CD4-positive, alpha-beta T cell (primary cell): ENCODE results near the gene CENPP. TPM values are rescaled to one million over a fixed set of nuclear protein-coding genes. Genes with fewer than 3 reads are reported as not detected.

Experiments
- ATAC-seq: fragments of 200-7000 bp; cut with Tn5 transposase; one replicate; pipeline ENCODE4 v1.10.0; 2022; ENCODE audit warnings: mild to moderate bottlenecking; ENCODE audit not compliant: poor library complexity
- CTCF ChIA-PET: fragments of 350-600 bp; sonication (Branson Sonifier 250); formaldehyde crosslinking; loops from one replicate; lab custom pipeline; 2021; ENCODE audit warnings: antibody characterized with exemption, inconsistent platforms; lab: Charles Lee
- POLR2A ChIA-PET: fragments of 350-600 bp; sonication (Branson Sonifier 250); formaldehyde crosslinking; loops from one replicate; lab custom pipeline; 2021; ENCODE audit warnings: antibody characterized with exemption, inconsistent platforms; lab: Charles Lee
- DNase-seq, 14 experiments: peaks; one replicate each; pipeline ENCODE4 v3.0.0-alpha.2; 2013 to 2020; ENCODE audit warnings: mixed read lengths in 2 of 14
- H3K27ac ChIP-seq, 2 donors: one replicate each; pipeline versions ENCODE4 v1.5.1 to v1.7.0; 2013; ENCODE audit warnings: low read length in 2 of 2, low read depth in 1 of 2, mild to moderate bottlenecking in 1 of 2
- H3K27me3 ChIP-seq, 2 experiments: 1 replicate in 1 of 2; 2 replicates in 1 of 2; pipeline versions ENCODE4 v1.6.1 to v1.7.0; 2013; ENCODE audit warnings: low read length in 2 of 2, control low read depth in 1 of 2, mild to moderate bottlenecking in 1 of 2, moderate library complexity in 1 of 2; ENCODE audit not compliant: insufficient read depth in 2 of 2, control insufficient read depth in 1 of 2
- H3K36me3 ChIP-seq: one replicate; pipeline ENCODE4 v1.6.1; 2013; ENCODE audit warnings: low read length, control low read depth; ENCODE audit not compliant: insufficient read depth
- H3K4me1 ChIP-seq: one replicate; pipeline ENCODE4 v1.6.1; 2013; ENCODE audit warnings: low read length, control low read depth; ENCODE audit not compliant: insufficient read depth
- H3K4me3 ChIP-seq: one replicate; pipeline ENCODE4 v1.5.1; 2013; ENCODE audit warnings: mild to moderate bottlenecking, low read length, moderate library complexity
- H3K9me3 ChIP-seq, 2 experiments: 1 replicate in 1 of 2; 2 replicates in 1 of 2; pipeline versions ENCODE4 v1.6.1 to v1.7.0; 2013; ENCODE audit warnings: low read length in 2 of 2, mild to moderate bottlenecking in 2 of 2, control low read depth in 1 of 2, moderate library complexity in 1 of 2; ENCODE audit not compliant: control insufficient read depth in 1 of 2, insufficient read depth in 1 of 2
- H3K27ac Mint-ChIP-seq: one replicate; pipeline ENCODE4 v1.8.0; 2020; ENCODE audit warnings: mixed read lengths
- H3K27me3 Mint-ChIP-seq: one replicate; pipeline ENCODE4 v1.8.0; 2021; ENCODE audit warnings: mixed read lengths
- H3K36me3 Mint-ChIP-seq: one replicate; pipeline ENCODE4 v1.8.0; 2021; ENCODE audit warnings: low read depth, mixed read lengths
- H3K4me1 Mint-ChIP-seq: one replicate; pipeline ENCODE4 v1.8.0; 2021; ENCODE audit warnings: low read depth, mixed read lengths
- H3K4me3 Mint-ChIP-seq: one replicate; pipeline ENCODE4 v1.8.0; 2020; ENCODE audit warnings: mild to moderate bottlenecking, mixed read lengths
- H3K9me3 Mint-ChIP-seq: one replicate; pipeline ENCODE4 v1.8.0; 2020; ENCODE audit warnings: mixed read lengths
- intact Hi-C, 2 experiments: fragments of 100-400 bp; cut with DNase I in 1 of 2; cut with micrococcal nuclease in 1 of 2; formaldehyde crosslinking; loops; one replicate each; pipeline versions ENCODE4 v1.15.1 to v1.9.0; 2023 to 2025; cut with DNase I, micrococcal nuclease
- total RNA-seq, 174 experiments: library from RNA in 2 of 174; stranded (reverse) in 2 of 174; gene quantifications; one replicate each; pipeline ENCODE4 v1.2.3 and lab custom pipeline; 2021 to 2026
- TF ChIP-seq, protein P1 (sequence below): fragments of 200-600 bp; IDR thresholded peaks from one replicate; pipeline ENCODE4 v1.8.0; 2022; ENCODE audit warnings: antibody characterized with exemption, mild to moderate bottlenecking

The CENPP gene
- total RNA-seq, 2 experiments from 2014 or later = 4.8 TPM

DNA sequence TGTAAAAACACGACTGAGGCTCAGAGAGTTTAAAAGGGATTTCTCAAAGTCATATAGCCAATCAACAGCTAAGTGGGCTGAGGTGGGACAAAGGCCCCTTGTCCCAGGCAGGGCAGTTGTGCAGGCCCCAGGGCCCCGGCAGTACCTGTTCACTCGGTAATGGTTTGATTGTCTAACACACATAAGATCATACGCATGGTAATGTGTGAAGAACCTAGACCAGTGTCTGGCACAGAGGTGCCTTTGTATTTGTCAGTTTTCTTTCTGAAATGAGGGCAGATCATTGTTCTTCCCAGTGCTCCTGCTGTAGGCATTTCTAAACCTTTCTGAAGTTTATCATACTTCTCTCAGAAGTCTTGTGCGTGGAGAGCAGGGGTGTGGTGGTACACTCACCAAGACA, 277.3 kb downstream of the CENPP start:
- TF ChIP-seq, protein P1, sequence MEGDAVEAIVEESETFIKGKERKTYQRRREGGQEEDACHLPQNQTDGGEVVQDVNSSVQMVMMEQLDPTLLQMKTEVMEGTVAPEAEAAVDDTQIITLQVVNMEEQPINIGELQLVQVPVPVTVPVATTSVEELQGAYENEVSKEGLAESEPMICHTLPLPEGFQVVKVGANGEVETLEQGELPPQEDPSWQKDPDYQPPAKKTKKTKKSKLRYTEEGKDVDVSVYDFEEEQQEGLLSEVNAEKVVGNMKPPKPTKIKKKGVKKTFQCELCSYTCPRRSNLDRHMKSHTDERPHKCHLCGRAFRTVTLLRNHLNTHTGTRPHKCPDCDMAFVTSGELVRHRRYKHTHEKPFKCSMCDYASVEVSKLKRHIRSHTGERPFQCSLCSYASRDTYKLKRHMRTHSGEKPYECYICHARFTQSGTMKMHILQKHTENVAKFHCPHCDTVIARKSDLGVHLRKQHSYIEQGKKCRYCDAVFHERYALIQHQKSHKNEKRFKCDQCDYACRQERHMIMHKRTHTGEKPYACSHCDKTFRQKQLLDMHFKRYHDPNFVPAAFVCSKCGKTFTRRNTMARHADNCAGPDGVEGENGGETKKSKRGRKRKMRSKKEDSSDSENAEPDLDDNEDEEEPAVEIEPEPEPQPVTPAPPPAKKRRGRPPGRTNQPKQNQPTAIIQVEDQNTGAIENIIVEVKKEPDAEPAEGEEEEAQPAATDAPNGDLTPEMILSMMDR = no peak
- no peak overlapping the region for H3K27ac ChIP-seq
- Mint-ChIP-seq H3K9me3 (peaks cover 3% of the 10 kb centered on the region), H3K36me3 (no peaks in the 10 kb centered on the region), H3K4me1 (no peaks in the 10 kb centered on the region), H3K27me3 (no peaks in the 10 kb centered on the region), H3K27ac (no peak overlapping the region), H3K4me3 (no peak overlapping the region)
- H3K9me3 ChIP-seq = peaks cover 0 to 19% of the 10 kb centered on the region in 2 experiments
- ChIA-PET POLR2A (no interaction called here), CTCF (no interaction called here)
- intact Hi-C loops = no loop called here
- no peaks in the 10 kb centered on the region for H3K4me1 ChIP-seq
- DNase-seq (no peak), ATAC-seq (no peak)
- no peaks in the 10 kb centered on the region for H3K36me3 ChIP-seq
- H3K4me3 ChIP-seq = no peak overlapping the region
- no peaks in the 10 kb centered on the region for H3K27me3 ChIP-seq

DNA sequence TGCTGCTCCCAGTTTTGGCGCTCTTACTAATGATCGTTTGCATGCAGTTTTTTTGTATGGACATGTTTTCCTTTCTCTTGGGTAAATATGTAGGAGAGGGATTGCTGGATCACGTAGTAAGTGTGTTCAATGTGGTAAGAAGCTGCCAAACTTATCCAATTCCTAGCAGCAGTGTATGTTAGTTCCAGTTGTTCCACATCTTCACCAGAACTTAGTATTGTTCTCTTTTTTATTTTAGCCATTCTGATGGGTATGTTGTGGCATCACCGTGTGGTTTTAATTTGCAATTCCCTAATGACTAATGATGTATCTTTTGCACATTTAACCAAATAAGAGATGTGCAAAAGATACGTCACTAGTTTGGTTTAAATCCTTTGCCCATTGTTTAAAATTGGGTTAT, 278.2 kb downstream of the CENPP start:
- intact Hi-C loops = no loop called here
- no peak overlapping the region for H3K27ac ChIP-seq
- no peak for DNase-seq
- ChIA-PET POLR2A (no interaction called here), CTCF (no interaction called here)
- H3K36me3 Mint-ChIP-seq = no peaks in the 10 kb centered on the region
- peaks cover 0 to 19% of the 10 kb centered on the region in 2 experiments for H3K9me3 ChIP-seq
- no peak overlapping the region for H3K4me3 ChIP-seq
- no peaks in the 10 kb centered on the region for H3K27me3 ChIP-seq
- no peaks in the 10 kb centered on the region for H3K4me1 ChIP-seq
- no peaks in the 10 kb centered on the region for H3K27me3 Mint-ChIP-seq
- no peak overlapping the region for H3K4me3 Mint-ChIP-seq
- ATAC-seq = no peak
- no peak overlapping the region for H3K27ac Mint-ChIP-seq
- H3K36me3 ChIP-seq = no peaks in the 10 kb centered on the region
- no peaks in the 10 kb centered on the region for H3K4me1 Mint-ChIP-seq
- TF ChIP-seq, protein P1 = no peak
- H3K9me3 Mint-ChIP-seq = peaks cover 3% of the 10 kb centered on the region

DNA sequence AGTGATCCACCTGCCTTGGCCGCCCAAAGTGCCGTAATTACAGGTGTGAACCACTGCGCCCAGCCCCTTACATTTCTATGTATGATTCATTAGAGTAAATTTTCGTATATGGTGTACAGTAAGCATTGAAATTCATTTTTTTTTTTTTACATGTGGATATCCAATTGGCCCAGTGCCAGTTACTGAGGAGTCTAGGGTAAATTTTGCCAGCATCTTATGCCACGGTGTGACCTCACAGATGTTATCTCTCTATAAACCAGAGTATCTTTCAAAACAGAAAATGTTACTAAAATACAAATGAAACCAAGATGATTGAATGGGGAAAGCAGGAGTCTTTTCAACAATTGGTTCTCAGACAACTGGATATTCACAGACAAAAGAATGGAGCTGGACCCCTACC, 279.5 kb downstream of the CENPP start:
- CTCF ChIA-PET = no interaction called here

More for the DNA sequence above, 279.5 kb downstream of the CENPP start:
- no peak overlapping the region for H3K27ac ChIP-seq
- TF ChIP-seq, protein P1 = no peak
- H3K4me1 ChIP-seq = no peaks in the 10 kb centered on the region
- H3K36me3 Mint-ChIP-seq = no peaks in the 10 kb centered on the region
- H3K27ac Mint-ChIP-seq = no peak overlapping the region
- no peak overlapping the region for H3K4me3 ChIP-seq
- H3K27me3 Mint-ChIP-seq = no peaks in the 10 kb centered on the region
- no peaks in the 10 kb centered on the region for H3K36me3 ChIP-seq
- DNase-seq (no peak), ATAC-seq (no peak)
- intact Hi-C loops = no loop called here
- H3K9me3 ChIP-seq = peaks cover 0 to 19% of the 10 kb centered on the region in 2 experiments
- POLR2A ChIA-PET = no interaction called here
- no peak overlapping the region for H3K4me3 Mint-ChIP-seq
- H3K4me1 Mint-ChIP-seq = no peaks in the 10 kb centered on the region
- H3K27me3 ChIP-seq = no peaks in the 10 kb centered on the region
- H3K9me3 Mint-ChIP-seq = peaks cover 3% of the 10 kb centered on the region
